Smooth muscle cell (in vitro differentiated cells): ENCODE data around the gene SLC3A2. TPM values are rescaled to one million over a fixed set of nuclear protein-coding genes. Genes with fewer than 3 reads are reported as not detected.

ENCODE experiments used
- DNase-seq: peaks from one replicate; lab custom pipeline; 2025; ENCODE audit not compliant: unreplicated experiment; lab: John Stamatoyannopoulos, UW
- H2AFZ ChIP-seq: fragments of 200-600 bp; sonication (generic); 2 replicates; pipeline ENCODE4 v1.6.0; 2016; ENCODE audit warnings: antibody characterized with exemption, low read depth, mild to moderate bottlenecking
- H3F3A ChIP-seq: fragments of 200-600 bp; sonication (generic); 2 replicates; pipeline ENCODE4 v1.6.0; 2017; ENCODE audit warnings: antibody characterized with exemption, low read depth
- H3K27ac ChIP-seq: fragments of 200-600 bp; sonication (generic); 2 replicates; pipeline ENCODE4 v1.5.1; 2016; ENCODE audit warnings: low read depth, mild to moderate bottlenecking
- H3K27me3 ChIP-seq: fragments of 200-600 bp; sonication (generic); 2 replicates; pipeline ENCODE4 v1.6.1; 2016; ENCODE audit warnings: low read depth, mild to moderate bottlenecking
- H3K36me3 ChIP-seq: fragments of 200-600 bp; sonication (generic); 2 replicates; pipeline ENCODE4 v1.5.1; 2016; ENCODE audit warnings: low read depth
- H3K4me1 ChIP-seq: fragments of 200-600 bp; sonication (generic); 2 replicates; pipeline ENCODE4 v1.5.1; 2016; ENCODE audit warnings: low read depth
- H3K4me2 ChIP-seq: fragments of 200-600 bp; sonication (generic); 2 replicates; pipeline ENCODE4 v1.6.0; 2016; ENCODE audit warnings: mild to moderate bottlenecking
- H3K4me3 ChIP-seq: fragments of 200-600 bp; sonication (generic); 2 replicates; pipeline ENCODE4 v1.5.1; 2016; ENCODE audit warnings: mild to moderate bottlenecking
- H3K79me2 ChIP-seq: fragments of 200-600 bp; sonication (generic); 2 replicates; pipeline ENCODE4 v1.6.0; 2016; ENCODE audit warnings: low read depth, mild to moderate bottlenecking
- H3K9ac ChIP-seq: fragments of 200-600 bp; sonication (generic); 2 replicates; pipeline ENCODE4 v1.6.0; 2016; ENCODE audit warnings: low read depth
- H3K9me3 ChIP-seq: fragments of 200-600 bp; sonication (generic); replicated peaks from 2 replicates; pipeline ENCODE4 v1.5.1; 2016; ENCODE audit warnings: low read depth
- H4K20me1 ChIP-seq: fragments of 200-600 bp; sonication (generic); 2 replicates; pipeline ENCODE4 v1.6.0; 2016; ENCODE audit warnings: low read depth
- WGBS: methylation state at CpG from one replicate; pipeline ENCODE4 v1.1.7; 2016; ENCODE audit warnings: low lambda C conversion rate; 5-methylcytosine and 5-hydroxymethylcytosine counted together
- polyA plus RNA-seq: library from polyadenylated mRNA; unstranded; fragments of >200 nt; fragmentation: Nextera tagmentation; extraction: Ambion mirVana; gene quantifications from 2 replicates; pipeline ENCODE4 v1.2.1, GENCODE V29; 2016
- total RNA-seq: library from RNA; depleted of rRNA; stranded (reverse); fragments of >200 nt; gene quantifications from 2 replicates; pipeline ENCODE4 v1.2.3, GENCODE V29; 2014
- TF ChIP-seq, protein P1 (sequence below): fragments of 200-600 bp; sonication (generic); IDR thresholded peaks from 2 replicates; pipeline ENCODE4 v1.5.1; 2017; ENCODE audit warnings: borderline replicate concordance, mild to moderate bottlenecking, antibody characterized with exemption; ENCODE audit not compliant: insufficient read depth, poor library complexity, severe bottlenecking

Gene SLC3A2
- total and polyA plus RNA-seq, 2 experiments from 2014 or later: 179 to 181 TPM

DNA sequence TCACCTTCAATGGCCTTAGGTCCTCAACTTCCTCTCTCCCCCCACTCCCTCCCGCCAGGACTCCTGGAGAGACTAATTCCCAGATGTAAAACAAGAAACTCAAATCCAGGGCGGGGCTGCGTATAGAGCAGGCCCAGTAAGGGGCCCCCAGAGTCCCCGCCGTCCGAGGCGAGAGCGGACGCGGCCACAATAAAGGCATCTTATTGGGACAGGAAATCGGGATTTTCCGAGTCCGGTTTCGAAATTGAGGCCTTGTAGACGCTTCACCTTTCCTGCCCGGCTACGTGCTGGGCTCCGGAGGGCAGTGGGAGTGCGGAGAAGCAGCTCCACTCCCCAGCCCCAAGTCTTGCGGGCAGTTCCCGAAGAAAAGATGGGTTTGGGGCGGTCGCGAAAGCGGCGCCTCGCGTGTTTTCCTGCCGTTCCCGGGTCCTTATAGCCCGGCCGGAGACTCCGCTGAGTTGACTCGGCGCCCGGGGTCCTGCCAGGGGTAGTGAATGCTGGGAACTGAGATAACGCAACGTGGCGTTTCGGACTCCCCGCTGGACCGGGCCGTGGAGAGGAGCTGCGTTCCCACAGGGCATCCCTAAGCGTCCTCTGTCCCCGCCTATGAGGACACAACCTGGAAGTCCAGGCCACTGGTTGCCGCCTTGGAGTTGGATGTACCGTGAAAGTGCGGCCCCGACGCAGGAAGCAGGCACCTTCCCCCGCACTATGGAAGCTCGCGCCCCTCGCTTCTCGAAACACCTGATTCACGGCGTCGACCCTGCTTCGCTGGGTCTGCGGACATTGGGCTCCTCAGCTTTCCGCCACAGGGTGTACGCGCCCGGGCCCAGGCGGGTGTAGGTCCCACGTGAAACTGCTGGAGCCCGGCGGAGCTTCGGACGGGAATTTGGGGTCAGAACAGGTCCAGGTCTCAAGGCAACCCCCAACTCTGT is 45.3 kb downstream of the SLC3A2 start:
- Histone ChIP-seq H3K4me1 (peaks cover 13% of the 10 kb centered on the region), H3K36me3 (no peaks in the 10 kb centered on the region), H3K9ac (no peak overlapping the region), H3K4me3 (peak overlapping the region; percentile 43), H3K4me2 (peak overlapping the region; percentile 95), H3K79me2 (no peaks in the 10 kb centered on the region), H4K20me1 (no peaks in the 10 kb centered on the region), H3K9me3 (no peaks in the 10 kb centered on the region), H3K27me3 (peaks cover 75% of the 10 kb centered on the region), H3F3A (no peaks in the 10 kb centered on the region), H2AFZ (peak overlapping the region; percentile 92), H3K27ac (no peak overlapping the region)
- TF ChIP-seq, protein P1, sequence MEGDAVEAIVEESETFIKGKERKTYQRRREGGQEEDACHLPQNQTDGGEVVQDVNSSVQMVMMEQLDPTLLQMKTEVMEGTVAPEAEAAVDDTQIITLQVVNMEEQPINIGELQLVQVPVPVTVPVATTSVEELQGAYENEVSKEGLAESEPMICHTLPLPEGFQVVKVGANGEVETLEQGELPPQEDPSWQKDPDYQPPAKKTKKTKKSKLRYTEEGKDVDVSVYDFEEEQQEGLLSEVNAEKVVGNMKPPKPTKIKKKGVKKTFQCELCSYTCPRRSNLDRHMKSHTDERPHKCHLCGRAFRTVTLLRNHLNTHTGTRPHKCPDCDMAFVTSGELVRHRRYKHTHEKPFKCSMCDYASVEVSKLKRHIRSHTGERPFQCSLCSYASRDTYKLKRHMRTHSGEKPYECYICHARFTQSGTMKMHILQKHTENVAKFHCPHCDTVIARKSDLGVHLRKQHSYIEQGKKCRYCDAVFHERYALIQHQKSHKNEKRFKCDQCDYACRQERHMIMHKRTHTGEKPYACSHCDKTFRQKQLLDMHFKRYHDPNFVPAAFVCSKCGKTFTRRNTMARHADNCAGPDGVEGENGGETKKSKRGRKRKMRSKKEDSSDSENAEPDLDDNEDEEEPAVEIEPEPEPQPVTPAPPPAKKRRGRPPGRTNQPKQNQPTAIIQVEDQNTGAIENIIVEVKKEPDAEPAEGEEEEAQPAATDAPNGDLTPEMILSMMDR: no peak
- 3% methylated on average over 71 of the region's 71 CpGs for WGBS
- DNase-seq: no peak

DNA sequence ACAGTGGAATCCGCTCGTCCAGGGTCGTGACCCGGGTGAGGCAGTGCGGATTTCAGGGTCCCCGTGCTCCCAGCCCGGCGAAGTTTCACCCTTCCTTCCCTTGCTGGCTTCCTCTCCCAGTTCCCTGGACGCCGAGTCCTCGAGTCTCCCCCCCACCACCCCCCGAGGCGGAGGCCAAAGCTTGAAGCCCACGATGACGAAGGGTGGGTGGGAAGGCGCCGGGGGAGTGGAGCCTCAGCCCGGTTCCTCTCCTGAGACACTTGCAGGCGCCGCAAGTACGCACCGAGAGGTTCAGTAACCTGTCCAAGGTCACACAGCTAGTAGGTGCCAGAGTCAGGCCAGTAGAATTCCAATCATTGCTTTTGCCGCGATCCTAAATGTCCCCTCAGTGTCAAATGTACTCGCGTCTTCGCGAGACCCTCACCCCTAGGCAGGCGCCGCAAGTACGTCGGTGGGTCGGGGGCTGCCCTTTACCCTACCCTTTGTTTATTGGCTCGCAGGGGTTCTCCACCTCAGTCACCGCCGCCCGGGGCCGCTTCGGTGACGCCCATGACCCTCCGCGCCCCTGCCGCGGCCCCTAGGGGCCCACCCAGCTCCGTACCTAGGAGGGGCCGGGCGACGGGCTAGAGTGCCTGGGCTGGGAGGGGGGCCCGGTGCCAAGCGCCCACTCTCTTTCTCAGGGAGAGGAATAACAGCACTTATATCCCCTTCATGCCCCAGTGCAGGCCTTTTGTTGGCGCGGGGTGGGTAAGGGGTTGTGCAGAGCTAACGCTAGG is 46.2 kb downstream of the SLC3A2 start:
- no peaks in the 10 kb centered on the region for H3K79me2 ChIP-seq
- DNase-seq: no peak
- no peak overlapping the region for H2AFZ ChIP-seq
- WGBS: 11% methylated on average over 49 of the region's 53 CpGs
- peaks cover 75% of the 10 kb centered on the region for H3K27me3 ChIP-seq
- H3K4me2 ChIP-seq: peak overlapping the region; percentile 95
- H4K20me1 ChIP-seq: no peaks in the 10 kb centered on the region
- H3F3A ChIP-seq: no peaks in the 10 kb centered on the region
- no peak overlapping the region for H3K9ac ChIP-seq
- TF ChIP-seq, protein P1: no peak
- H3K4me3 ChIP-seq: peak overlapping the region; percentile 43
- peaks cover 13% of the 10 kb centered on the region for H3K4me1 ChIP-seq
- H3K9me3 ChIP-seq: no peaks in the 10 kb centered on the region
- H3K27ac ChIP-seq: no peak overlapping the region
- no peaks in the 10 kb centered on the region for H3K36me3 ChIP-seq

DNA sequence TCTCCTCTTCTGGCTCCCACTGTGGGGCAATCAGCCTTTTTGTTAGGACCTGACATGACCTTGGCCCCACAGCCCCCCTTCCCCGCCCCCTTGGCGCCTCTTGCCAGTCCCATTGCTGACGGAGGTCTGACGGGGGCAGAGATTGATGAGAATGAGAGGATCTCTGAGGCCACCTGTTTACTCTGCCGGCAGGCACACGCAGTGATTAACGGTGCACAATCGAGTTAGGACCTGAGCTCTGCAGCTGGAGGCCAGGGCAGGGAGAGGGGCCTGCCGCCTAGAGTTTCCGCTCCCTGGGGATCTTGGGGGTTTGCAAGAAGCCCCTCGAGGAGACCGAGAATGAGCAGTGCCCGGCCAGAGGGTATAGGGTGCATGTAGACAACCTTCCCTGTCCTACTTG is 47.3 kb downstream of the SLC3A2 start:
- Histone ChIP-seq H3K36me3 (no peaks in the 10 kb centered on the region), H3K9ac (no peak overlapping the region), H3K27ac (no peak overlapping the region), H3K9me3 (no peaks in the 10 kb centered on the region), H3K79me2 (no peaks in the 10 kb centered on the region), H3K4me3 (no peak overlapping the region), H3F3A (no peaks in the 10 kb centered on the region), H3K27me3 (peaks cover 68% of the 10 kb centered on the region), H3K4me1 (peaks cover 13% of the 10 kb centered on the region), H2AFZ (no peak overlapping the region), H4K20me1 (no peaks in the 10 kb centered on the region), H3K4me2 (no peak overlapping the region)
- TF ChIP-seq, protein P1: no peak
- DNase-seq: no peak
- WGBS: 64% methylated on average over 11 of the region's 13 CpGs
